ENCODE results near the gene TTC19.
"Not testable (repeated sequence)": the region's sequence is repeated elsewhere in the genome, so short reads cannot be mapped to it uniquely, and the experiment has no call there.

The TTC19 gene

DNA sequence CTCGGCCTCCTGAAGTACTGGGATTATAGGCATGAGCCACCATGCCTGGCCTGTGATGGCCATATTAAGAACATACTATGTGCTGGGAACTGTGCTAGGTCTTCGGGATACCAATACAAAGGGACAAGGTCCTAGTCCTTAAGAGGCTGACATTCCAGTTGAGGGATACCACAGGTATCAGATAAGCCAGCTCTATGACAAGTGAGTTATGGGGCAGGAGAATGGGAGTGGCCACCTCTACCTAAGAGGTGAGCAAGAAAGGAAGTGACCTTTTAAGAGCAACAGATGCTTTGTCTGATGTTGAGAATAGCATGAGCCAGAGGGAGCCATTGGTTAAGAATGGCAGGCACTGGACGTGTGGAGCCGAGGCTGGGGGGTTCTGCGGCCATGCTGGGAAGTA is 27.7 kb upstream of the TTC19 start:
- DNase-seq (ENCODE audit: extremely low spot score): no peak
- ChIA-PET CTCF (interaction anchor here (1.3 to 2.0 kb wide), 2 partner anchors 10 to 13 kb away, joined by 4 read pairs; no protein-coding TSS in a partner anchor), POLR2A (no interaction called here)
- TF ChIP-seq, protein P1, sequence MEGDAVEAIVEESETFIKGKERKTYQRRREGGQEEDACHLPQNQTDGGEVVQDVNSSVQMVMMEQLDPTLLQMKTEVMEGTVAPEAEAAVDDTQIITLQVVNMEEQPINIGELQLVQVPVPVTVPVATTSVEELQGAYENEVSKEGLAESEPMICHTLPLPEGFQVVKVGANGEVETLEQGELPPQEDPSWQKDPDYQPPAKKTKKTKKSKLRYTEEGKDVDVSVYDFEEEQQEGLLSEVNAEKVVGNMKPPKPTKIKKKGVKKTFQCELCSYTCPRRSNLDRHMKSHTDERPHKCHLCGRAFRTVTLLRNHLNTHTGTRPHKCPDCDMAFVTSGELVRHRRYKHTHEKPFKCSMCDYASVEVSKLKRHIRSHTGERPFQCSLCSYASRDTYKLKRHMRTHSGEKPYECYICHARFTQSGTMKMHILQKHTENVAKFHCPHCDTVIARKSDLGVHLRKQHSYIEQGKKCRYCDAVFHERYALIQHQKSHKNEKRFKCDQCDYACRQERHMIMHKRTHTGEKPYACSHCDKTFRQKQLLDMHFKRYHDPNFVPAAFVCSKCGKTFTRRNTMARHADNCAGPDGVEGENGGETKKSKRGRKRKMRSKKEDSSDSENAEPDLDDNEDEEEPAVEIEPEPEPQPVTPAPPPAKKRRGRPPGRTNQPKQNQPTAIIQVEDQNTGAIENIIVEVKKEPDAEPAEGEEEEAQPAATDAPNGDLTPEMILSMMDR (IDR thresholded peaks at IDR 0.05; ENCODE audit: control extremely low read depth, extremely low read depth, low read depth, missing control alignments): no peak

DNA sequence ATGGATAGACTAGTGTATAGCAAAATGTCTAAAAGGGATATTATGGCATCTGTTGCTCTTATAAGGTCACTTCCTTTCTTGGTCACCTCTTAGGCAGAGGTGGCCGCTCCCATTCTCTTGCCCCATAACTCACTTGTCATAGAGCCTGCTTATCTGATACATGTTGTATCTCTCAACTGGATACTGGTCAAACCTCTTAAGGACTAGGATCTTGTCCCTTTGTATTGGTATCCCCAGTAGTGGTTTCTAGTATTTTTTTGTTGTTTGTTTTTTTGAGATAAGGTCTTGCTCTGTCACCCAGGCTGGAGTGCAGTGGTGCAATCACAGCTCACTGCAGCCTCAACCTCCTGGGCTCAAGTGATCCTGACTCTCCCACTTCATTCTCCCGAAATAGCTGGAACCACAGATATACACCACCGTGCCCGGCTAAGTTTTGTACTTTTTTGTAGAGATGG is 27.1 kb upstream of the TTC19 start:
- no peak for DNase-seq (ENCODE audit: extremely low spot score)
- TF ChIP-seq, protein P1 (IDR thresholded peaks at IDR 0.05; ENCODE audit: control extremely low read depth, extremely low read depth, low read depth, missing control alignments): no peak
- ChIA-PET POLR2A (no interaction called here), CTCF (no interaction called here)

DNA sequence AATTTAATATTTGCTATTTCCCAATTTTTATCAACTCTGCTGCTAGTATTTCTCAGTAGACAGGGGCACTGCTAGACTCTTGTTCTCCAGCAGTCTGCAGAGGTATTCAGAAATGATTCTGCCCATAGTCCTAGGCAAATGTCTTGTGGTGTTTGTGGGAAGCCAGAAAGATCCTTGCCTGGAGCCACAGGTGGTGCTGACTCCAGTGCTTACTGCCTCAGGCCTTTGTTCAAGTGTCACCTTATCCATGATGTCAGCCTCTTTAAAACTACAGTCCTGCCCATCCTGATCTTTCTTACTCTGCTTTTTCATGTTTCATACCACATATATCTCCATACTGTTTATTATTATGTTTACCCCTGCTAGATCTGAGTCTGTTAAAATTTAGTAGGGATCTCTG is 26.6 kb upstream of the TTC19 start:
- ChIA-PET CTCF (no interaction called here), POLR2A (no interaction called here)
- DNase-seq (ENCODE audit: extremely low spot score): no peak
- TF ChIP-seq, protein P1 (IDR thresholded peaks at IDR 0.05; ENCODE audit: control extremely low read depth, extremely low read depth, low read depth, missing control alignments): no peak

DNA sequence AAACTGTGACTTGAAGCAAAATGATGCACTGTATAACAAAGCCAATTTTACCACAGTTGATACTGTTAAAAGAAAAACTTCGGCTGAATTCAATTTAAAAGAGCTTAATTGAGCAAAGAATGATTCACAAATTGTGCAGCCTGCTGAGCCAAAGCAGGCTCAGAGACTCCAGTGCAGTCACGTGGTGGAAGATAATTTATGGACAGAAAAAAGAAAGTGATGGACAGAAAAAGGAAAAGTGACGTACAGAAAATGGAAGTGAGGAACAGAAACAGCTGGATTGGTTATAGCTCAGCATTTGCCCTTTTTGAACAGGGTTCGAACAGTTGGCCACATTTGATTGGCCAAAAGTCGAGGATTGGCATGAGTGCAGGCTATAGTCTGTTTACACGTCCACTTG is 25.8 kb upstream of the TTC19 start:
- ChIA-PET POLR2A (no interaction called here), CTCF (interaction anchor here (1.2 to 1.7 kb wide), 2 partner anchors 21 to 26 kb away, joined by 4 read pairs; partner anchors contain the start of genes TTC19 and ZSWIM7)
- TF ChIP-seq, protein P1 (IDR thresholded peaks at IDR 0.05; ENCODE audit: control extremely low read depth, extremely low read depth, low read depth, missing control alignments): no peak
- no peak for DNase-seq (ENCODE audit: extremely low spot score)

DNA sequence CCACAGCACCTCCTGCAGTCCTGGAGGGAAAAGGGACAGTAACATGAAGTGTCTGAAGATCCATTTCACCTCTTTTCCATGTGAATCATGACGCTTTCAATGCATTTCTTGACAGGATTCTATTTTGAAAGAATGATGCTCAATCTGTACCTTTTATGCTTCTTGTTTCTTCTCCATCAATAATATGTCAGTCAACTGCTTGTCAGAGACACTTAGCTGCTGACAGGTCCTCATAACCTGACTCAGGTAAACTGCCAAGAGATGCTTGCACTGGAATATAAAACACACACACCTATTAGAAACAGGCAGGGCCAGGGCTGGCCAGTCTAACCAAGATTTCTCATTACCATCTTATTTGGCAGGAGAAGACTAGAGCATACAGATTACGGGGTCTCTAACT is 21.7 kb upstream of the TTC19 start:
- TF ChIP-seq, protein P1 (IDR thresholded peaks at IDR 0.05; ENCODE audit: control extremely low read depth, extremely low read depth, low read depth, missing control alignments): no peak
- no peak for DNase-seq (ENCODE audit: extremely low spot score)
- CTCF ChIA-PET: no interaction called here
- POLR2A ChIA-PET: no interaction called here

DNA sequence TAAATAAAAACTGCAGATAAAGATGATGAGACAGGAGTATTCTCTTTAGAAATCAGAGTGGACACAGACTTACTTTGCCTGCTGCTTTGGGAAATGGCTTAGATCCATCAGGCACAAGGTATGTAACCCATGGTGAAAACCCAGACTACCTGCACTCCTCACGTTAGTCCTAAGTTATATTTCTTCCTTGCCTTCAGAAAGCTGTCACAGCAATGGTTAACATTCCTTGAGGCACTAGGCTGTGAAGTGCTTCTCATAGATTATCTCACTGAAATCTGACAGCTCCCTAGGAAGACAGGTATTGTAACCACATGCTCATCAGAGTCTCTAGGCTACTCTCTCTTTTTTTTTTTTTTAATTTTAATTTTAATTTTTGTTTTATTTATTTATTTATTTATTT is 21.0 kb upstream of the TTC19 start:
- CTCF ChIA-PET: no interaction called here
- TF ChIP-seq, protein P1 (IDR thresholded peaks at IDR 0.05; ENCODE audit: control extremely low read depth, extremely low read depth, low read depth, missing control alignments): no peak
- DNase-seq (ENCODE audit: extremely low spot score): no peak
- POLR2A ChIA-PET: no interaction called here

DNA sequence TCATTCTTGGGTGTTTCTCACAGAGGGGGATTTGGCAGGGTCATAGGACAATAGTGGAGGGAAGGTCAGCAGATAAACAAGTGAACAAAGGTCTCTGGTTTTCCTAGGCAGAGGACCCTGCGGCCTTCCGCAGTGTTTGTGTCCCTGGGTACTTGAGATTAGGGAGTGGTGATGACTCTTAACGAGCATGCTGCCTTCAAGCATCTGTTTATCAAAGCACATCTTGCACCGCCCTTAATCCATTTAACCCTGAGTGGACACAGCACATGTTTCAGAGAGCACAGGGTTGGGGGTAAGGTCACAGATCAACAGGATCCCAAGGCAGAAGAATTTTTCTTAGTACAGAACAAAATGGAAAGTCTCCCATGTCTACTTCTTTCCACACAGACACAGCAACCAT is 20.6 kb upstream of the TTC19 start:
- CTCF ChIA-PET; DNase-seq (ENCODE audit: extremely low spot score); POLR2A ChIA-PET: not testable (repeated sequence)

Measured in GM10248 (cell line).